Retinal pigment epithelial cell (primary cell): ENCODE measurements around the gene ATP10A.
"Not testable (repeated sequence)": the region's sequence is repeated elsewhere in the genome, so short reads cannot be mapped to it uniquely, and the experiment has no call there.

Source experiments
- DNase-seq: peaks from one replicate; pipeline ENCODE4 v3.0.0-alpha.2; 2010; ENCODE audit warnings: low read depth
- H3K4me3 ChIP-seq: 2 replicates; pipeline ENCODE4 v1.5.1; 2011; ENCODE audit warnings: mild to moderate bottlenecking, low read length, control low read depth, moderate library complexity
- TF ChIP-seq, protein P1 (sequence below): conservative IDR thresholded peaks from 2 replicates; pipeline ENCODE4 v1.5.1; 2011; ENCODE audit warnings: low read depth, low read length, control low read depth, inconsistent platforms

ATP10A gene

DNA sequence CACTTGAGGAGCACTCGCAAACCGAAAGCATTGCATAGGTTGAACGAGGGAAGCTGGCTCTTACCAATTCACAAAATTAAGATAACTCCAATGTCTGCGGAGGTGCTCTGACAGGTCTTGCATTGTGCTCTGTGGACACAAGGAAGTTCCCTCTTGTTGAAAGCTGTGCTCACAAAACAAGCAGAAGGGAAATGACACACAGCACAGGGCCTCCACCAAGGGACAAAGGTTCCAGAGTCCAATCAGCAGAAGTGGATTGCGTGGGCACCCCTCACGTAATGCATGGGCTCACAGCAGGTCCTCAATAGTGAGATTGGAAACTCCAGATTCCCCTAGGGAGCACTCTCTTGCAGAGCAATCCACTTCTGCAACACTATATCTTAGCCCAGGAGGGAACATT lies 89.9 kb downstream of the ATP10A start:
- TF ChIP-seq, protein P1, sequence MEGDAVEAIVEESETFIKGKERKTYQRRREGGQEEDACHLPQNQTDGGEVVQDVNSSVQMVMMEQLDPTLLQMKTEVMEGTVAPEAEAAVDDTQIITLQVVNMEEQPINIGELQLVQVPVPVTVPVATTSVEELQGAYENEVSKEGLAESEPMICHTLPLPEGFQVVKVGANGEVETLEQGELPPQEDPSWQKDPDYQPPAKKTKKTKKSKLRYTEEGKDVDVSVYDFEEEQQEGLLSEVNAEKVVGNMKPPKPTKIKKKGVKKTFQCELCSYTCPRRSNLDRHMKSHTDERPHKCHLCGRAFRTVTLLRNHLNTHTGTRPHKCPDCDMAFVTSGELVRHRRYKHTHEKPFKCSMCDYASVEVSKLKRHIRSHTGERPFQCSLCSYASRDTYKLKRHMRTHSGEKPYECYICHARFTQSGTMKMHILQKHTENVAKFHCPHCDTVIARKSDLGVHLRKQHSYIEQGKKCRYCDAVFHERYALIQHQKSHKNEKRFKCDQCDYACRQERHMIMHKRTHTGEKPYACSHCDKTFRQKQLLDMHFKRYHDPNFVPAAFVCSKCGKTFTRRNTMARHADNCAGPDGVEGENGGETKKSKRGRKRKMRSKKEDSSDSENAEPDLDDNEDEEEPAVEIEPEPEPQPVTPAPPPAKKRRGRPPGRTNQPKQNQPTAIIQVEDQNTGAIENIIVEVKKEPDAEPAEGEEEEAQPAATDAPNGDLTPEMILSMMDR = no peak
- no peak overlapping the region for H3K4me3 ChIP-seq
- no peak for DNase-seq

DNA sequence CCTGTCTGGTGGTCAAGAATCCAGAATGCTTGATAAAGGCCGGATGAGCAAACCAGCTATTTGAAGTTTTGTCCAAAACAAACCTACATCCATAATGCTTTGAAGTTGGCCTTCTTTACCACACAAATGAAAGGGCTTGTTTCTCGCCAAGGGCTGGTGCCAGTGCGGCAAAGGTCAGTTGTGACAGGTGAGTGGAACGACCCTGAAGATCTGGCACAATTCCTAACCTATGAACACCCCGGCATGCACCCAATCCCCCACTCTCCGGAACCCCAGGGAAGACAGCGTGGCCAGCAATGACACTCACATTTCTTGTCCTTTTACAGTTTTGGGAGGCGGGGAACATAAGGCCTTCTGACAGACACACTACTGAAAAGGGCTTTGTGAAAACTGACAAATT lies 90.6 kb downstream of the ATP10A start:
- no peak for DNase-seq
- no peak overlapping the region for H3K4me3 ChIP-seq
- TF ChIP-seq, protein P1 = no peak

DNA sequence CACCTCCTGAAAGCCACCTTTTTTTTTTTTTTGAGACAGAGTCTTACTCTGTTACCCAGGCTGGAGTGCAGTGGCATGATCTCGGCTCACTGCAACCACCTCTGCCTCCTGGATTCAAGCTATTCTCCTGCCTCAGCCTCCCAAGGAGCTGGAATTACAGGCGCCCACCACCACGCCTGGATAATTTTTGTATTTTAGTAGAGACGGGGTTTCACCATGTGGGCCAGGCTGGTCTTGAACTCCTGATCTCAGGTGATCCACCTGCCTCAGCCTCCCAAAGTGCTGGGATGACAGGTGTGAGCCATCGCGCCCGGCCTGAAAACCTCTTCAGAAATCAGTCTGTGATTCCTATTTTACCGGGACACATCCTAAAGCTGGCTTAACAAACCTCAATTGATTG lies 91.4 kb downstream of the ATP10A start:
- H3K4me3 ChIP-seq, DNase-seq: not testable (repeated sequence)

DNA sequence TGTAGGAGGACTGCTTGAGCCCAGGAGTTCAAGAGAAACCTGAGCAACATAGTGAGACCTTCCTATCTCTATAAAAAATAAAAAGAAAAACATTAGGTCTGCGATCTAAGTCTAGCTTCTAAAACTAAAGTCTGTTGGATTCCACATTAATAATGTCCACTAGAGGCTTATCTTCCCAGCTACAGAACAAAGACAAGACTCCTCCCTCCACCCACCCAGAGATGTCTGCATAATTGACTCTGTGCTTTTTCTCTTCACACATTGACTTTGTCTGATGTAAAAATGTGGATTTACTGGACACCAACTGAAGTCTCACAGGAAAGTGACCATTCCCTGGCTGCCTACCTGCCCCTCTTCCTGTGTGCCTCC lies 91.8 kb downstream of the ATP10A start:
- TF ChIP-seq, protein P1 = no peak
- DNase-seq = no peak
- no peak overlapping the region for H3K4me3 ChIP-seq

DNA sequence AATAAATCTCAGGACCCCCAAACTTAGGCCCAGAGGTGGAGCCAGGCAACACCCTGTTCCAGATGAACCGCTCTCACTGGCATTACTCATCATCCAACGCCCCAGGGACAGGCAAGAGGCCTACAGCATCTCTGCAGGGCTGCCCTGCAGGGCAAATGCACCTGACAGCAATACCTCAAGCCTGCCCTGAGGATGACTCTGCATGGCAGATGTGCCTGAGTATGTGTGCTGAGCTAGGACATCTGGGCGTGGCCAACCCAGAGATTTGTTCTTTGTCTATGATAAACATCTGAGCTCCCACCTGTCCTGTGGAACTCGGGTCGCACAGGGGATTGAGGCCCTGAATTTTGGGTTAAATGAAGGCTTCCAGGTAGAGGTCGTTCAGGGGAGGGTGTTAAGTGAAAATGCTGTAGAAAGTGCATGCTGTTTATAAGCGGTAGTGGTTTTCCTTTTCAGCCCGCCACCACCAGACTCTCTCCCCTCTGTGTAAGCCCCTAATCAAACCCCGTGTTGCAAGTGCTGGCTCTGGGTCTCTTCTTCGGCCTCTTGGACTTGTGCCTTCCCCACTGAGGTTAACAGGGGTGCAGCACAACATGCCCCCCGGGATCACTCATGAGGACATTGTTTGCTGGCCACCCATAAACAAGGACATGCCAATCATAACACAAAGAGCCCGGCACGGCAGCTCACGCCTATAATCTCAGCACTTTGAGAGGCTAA lies 92.3 kb downstream of the ATP10A start:
- TF ChIP-seq, protein P1 = no peak
- no peak overlapping the region for H3K4me3 ChIP-seq
- DNase-seq = no peak

DNA sequence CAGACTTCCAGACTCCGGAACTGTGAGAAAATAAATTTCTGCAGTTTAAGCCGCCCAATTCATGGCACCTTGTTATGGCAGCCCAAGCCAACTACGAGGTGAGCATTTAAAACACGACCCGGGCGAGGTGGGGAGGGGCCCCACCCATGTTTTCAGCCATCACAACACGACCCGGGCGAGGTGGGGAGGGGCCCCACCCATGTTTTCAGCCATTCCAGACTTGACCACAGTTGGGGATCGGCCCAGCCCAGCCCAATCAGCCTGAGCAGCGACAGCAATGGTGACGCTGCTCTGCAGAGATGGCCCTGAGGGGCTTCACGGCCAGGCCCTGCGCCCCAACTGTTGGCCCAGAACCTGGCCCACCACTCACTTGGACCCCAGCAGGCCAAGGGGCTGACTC lies 93.1 kb downstream of the ATP10A start:
- TF ChIP-seq, protein P1 = no peak
- DNase-seq = no peak
- no peak overlapping the region for H3K4me3 ChIP-seq

DNA sequence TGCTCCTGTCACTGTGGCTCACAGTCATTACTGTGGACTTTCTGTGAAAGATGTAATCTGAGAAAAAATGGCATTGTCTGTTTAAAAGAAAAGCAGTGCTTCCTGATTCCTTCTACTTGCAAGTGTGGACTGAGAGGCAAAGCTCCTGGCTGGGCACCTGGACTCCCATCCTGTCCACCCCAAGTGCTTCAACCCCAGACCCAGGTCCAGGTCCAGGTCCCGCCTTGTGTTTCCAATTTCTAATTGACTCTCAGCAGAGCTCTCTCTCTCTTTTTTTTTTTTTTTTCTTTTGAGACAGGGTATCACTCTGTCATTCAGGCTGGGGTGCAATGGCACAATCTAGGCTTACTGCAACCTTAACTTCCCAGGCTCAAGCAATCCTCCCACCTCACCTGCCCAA lies 94.9 kb downstream of the ATP10A start:
- no peak for DNase-seq
- TF ChIP-seq, protein P1 = no peak

More for the DNA sequence above, 94.9 kb downstream of the ATP10A start:
- H3K4me3 ChIP-seq = no peak overlapping the region
